ENCODE measurements around the gene KLB.

- no peak for TF ChIP-seq CTCF (IDR thresholded peaks at IDR 0.05)
- TF ChIP-seq EP300 (IDR thresholded peaks at IDR 0.05), result no peak
These were observed 20.0 kb downstream of the KLB start for GRCh38 chr4:39426728-39427127.

Data from suprapubic skin (tissue), 3 donors.